GM21423 (cell line): ENCODE data around the gene PLPPR3.

Experiments
- ATAC-seq: cut with Tn5 transposase; IDR thresholded peaks from one replicate; pipeline ENCODE4 v1.9.1; 2021; ENCODE audit warnings: mild to moderate bottlenecking, moderate library complexity; ENCODE audit not compliant: unreplicated experiment

Gene PLPPR3

DNA sequence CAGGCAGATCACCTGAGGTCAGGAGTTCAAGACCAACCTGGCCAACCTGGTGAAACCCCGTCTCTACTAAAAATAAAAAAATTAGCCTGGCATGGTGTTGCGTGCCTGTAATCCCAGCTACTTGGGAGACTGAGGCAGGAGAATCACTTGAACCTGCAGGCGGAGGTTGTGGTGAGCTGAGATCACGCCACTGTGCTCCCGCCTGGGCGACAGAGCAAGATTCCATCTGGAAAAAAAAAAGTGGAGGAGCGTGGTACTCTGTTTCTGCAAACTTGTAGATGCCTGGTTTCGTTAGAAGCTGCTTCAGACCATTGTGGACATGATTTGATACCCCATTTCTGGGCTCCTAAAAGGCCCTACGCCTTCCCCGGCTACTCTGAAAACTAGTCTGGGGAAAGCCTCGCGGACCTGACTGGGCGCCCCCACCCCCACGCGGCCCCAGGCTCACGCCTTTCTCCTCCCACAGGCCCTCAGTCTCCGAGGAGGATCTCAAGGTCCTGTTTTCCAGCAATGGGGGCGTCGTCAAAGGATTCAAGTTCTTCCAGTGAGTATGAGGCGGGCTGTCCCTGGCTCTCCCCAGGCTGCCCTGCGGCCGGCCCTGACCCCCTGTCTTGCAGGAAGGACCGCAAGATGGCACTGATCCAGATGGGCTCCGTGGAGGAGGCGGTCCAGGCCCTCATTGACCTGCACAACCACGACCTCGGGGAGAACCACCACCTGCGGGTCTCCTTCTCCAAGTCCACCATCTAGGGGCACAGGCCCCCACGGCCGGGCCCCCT is 11.5 kb downstream of the PLPPR3 start:
- ATAC-seq, result no peak

DNA sequence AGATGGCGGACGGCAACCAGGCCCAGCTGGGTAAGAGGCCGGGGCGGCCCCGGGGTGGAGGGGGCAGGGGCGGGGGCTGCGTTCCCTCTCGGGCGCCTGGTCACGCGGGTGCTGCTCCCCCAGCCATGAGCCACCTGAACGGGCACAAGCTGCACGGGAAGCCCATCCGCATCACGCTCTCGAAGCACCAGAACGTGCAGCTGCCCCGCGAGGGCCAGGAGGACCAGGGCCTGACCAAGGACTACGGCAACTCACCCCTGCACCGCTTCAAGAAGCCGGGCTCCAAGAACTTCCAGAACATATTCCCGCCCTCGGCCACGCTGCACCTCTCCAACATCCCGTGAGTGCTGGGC is 13.4 kb downstream of the PLPPR3 start:
- no peak for ATAC-seq

DNA sequence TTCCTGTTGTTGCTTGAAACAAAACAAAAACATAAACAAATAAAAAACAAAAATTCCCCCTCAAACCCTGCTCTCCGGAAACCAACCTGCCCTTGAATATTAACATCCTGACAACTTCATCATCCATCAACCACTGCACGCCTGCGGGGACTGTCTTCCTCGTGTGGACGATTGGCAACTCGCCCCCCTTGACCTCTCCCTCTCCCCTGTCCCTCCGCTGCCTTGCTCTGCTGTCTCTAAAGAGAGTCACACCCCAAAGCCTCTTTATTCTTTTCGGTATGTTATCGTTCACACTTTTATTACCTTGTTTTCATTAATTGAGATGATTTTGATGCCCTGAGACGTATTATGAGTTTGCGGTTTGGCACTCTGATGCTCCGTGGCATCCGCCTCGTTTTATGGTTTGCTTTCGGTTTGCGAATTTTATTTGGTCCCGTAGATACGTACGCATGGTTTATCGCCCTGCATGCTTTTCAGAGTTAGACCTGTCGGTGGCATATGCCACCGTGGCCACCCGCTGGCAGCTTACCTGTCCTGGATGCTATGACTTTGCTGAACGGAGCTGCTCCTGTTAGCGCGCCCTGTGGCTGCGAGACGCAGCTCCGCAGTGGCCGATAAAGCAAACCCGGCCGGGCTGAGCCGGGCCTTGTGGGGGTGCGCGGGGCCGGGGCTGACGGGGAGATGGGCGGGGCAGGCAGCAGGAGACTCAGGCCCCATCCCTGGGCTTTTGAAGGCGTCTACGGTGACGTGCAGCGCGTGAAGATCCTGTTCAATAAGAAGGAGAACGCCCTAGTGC is 13.9 kb downstream of the PLPPR3 start:
- ATAC-seq, result no peak

DNA sequence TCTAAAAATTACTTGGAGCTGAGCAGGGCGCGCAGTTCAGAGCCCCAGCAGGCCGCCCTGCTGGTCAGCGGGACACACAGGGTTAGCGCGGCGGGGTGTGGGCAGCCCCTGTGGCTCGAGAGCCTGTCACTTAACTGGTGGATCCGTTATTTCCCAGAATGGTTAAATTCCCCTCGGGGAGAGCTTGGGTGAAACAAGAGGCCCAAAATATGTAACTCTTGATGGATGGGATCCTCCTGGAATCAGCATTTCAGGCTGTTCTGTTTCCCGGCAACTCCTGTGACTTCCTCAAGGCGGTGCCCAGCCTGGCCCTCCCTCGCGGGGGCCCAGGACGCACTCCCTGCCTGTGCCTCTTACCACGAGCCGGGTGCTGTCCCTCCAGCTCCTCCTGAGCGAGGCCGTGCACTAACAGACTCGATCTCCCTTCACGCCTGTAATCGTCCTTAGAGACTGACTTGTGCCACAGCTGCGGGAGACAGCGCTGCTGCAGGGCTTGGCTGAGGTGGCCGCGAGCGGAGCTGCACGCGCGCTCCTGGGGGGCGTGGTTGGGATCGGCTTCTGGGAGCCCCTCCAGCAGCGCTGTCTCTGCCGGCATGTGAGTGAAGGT is 14.8 kb downstream of the PLPPR3 start:
- no peak for ATAC-seq

DNA sequence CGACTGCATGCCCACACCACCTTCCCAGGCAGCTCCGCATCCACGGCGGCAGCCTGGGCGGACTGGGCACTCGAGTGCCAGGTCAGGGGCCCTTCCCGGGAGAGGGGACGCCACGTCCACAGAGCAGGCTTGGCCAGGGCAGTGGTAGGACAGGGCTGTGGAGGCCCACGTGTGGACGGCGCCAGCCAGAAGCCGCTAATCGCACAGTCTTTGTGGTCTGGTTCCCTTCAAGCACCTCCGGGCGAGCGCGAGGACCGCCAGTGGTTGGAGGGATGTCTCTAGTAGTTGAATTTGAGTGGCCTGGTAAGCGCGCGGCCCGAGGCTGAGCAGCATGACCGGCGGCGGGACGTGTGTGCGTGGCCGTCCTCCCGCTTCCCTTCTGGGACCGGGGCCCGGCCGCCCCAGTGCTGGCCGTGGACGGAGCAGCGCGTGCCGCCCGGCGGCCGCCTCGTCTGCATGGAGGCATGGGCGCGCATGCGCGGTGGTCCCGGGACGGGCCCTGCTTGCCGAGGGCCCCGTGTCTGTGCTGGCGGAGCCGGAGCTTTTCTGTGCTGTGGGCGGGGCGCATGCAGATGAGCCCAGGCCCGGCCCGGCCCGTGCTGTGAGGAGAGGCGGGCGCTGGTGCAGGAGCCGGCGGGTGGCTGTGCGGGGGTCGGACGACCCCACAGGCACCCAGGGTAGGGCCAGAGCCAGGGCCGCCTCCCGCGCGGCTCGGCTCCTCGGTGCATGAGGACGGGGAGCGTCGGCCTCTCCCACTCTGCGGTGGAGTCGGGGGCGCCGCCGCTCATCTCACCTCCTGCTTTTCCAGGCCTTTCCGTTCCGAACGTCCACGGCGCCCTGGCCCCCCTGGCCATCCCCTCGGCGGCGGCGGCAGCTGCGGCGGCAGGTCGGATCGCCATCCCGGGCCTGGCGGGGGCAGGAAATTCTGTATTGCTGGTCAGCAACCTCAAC is 15.9 kb downstream of the PLPPR3 start:
- ATAC-seq, result no peak

DNA sequence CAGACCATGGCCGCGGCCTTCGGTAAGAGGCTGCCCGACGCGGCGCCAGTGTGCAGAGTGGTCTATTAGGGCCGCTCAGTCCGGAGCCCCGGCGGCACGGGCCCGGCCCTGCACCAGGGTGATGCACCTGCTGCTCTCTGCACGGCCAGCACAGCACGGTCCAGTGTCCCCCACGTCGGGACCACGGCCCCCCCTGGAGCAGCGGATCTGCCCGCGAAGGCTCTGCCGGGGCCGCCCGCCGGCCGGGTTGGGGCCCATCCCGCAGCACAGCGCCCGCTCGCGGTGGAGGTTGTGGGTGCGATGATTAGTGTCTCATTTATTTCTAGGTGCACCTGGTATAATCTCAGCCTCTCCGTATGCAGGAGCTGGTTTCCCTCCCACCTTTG is 16.6 kb downstream of the PLPPR3 start:
- ATAC-seq, result no peak

DNA sequence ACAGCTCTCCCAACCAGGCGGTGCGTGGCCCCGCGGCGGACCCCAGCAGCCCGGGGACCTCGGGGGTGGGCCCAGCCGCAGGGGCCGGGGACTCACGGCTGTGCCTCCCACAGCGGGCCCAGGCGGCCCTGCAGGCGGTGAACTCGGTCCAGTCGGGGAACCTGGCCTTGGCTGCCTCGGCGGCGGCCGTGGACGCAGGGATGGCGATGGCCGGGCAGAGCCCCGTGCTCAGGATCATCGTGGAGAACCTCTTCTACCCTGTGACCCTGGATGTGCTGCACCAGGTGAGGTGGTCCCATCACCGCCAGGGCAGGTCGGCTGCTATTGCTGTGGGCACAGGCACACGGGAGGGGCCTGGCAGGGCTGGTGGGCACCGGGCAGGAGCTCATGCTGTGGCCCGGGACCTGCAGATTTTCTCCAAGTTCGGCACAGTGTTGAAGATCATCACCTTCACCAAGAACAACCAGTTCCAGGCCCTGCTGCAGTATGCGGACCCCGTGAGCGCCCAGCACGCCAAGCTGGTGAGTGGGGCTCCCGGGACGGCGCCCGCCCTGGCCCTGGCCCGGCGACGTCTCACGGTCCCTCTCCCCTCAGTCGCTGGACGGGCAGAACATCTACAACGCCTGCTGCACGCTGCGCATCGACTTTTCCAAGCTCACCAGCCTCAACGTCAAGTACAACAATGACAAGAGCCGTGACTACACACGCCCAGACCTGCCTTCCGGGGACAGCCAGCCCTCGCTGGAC is 17.2 kb downstream of the PLPPR3 start:
- ATAC-seq, result no peak

DNA sequence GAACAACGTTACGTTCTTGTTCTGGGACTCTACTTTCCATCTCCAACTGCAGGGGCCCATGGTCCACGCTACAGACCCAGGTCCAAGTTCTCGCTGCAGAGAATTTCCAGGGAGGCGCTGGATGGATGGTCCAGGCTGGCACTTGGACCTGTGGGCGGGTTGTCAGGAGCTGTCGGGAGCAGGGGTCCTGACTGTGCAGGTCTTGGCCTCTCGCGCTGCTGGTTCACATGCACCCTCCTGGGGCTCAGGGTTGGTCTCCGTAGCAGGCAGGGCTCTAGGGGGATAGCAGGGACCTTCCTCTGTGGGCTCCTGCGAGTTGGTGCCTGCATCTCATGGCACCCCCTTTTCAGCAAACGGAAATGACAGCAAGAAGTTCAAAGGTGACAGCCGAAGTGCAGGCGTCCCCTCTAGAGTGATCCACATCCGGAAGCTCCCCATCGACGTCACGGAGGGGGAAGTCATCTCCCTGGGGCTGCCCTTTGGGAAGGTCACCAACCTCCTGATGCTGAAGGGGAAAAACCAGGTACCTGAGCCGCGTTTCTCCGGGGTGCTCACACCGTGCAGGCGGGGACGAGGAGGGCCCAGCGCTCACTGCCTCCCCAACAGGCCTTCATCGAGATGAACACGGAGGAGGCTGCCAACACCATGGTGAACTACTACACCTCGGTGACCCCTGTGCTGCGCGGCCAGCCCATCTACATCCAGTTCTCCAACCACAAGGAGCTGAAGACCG is 17.9 kb downstream of the PLPPR3 start:
- no peak for ATAC-seq

DNA sequence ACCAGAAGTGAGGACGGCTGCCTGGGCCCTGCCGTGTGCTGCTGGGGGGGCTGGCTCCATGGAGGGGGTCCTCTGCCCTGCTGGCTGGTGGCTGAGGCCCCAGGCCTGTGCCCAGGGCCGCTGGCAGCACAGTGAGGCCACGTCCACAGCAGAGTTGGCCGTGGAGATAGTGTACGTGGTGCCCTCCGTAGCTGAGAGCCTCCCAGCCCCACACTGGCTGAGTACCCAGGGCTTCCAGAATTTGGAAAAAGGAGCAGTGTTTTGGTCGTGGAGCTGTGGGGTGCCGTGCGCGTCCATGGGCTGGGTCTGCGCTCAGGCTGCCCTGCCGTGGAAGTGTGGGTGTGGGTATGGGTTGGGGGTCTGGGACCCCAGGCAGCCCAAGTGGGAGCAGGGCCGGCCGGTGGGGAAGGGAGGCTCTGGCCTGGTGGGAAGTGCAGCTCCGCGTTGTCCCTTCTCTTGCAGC is 18.6 kb downstream of the PLPPR3 start:
- ATAC-seq, result no peak

DNA sequence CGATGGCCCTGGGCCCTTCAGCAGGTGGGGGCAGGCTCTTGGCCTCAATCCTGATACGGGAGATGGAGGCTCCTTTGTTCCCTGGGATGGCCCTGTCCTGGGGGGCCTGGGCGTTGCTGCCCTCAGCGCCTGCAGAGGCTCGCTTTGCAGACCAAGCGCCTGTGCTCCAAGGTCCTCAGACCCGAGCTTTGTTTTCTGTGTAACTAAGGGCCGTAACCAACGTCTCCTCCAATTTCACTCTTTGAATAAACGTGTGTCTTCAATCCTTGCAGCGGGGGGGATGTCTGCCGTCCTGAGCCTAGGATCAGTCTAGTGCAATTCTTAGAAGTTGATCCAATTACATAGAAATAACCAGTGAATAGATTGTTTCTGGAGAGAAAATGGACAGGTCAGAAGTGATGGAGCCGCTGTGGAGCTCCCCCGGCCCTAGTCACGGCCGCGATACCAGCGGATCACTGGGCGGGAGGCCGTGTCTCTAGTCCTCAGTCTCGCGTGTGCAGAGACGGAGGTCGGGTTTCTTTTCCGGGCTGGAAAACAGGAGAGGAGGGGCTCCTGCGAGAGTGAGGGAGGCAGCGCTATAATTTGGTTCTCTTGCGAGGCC is 19.2 kb downstream of the PLPPR3 start:
- no peak for ATAC-seq

DNA sequence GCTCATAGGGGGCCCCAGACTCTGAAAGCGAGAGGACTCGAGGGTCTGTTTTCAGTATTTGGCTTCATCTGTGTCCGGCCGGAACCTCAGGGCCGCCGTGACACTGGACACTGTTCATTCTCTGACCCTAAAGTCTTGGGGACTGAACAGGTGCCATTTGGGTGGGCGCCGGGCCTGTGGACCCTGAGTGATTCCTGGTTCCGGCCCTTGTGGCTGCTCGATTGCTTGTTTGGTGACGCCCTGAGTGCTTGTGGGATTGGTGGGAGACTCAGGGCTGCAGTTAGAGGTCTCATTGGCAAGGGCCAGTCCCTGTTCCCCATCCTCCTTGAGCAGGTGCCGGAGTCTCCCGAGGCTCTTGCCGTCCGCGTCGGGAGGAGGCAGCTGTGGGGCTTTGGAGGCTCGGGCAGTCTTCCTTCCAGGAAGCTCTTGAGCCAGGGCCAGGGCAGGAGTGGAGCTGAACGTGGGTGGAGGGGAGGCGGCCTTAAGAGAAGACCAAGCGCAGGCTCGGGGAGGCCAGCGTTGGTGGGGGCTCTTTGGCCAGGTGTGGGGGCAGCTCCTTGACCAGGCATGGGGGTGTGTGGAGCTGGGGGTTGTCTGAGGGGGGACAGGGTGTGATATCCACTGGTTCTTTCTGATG is 19.8 kb downstream of the PLPPR3 start:
- no peak for ATAC-seq

DNA sequence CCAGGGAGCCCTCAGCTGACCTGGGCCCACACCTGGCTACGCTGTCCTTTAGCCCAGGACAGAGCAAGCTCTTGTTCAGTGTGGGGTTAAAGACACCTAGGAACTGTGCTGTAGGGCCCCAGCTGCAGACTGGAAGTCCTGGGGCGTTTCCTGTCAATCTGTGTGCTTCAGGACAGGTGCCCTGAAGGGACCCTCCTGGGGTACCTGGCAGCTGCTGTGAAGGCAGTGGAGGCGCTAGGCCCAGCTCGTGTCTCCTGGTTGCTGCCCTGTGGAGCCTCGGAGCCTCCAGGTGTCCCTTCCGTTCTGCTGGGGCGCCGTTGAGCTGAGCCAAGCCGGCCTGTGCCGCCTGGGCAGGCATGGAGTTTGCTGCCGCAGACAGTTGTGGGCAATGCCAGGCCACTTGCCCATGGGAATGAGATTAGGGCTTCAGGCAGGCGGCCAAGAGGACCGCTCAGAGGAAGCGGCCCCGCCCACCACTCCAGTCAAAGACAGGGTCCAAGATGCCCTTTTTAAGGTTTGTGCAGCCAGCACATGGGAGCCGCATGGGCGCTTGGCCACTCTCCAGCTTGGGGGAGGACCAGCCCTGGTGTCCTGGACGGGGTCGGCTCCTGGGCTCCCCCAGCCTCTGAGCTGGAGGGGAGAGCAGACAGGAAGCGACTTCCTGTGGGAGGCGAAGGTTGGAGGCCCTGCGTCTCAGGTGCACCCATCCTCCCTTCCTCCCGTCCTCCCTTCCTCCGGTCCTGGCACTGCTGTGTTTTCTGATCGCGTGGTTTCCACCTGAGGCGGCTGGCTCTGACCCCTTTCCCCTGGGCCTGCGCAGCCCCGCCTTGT is 20.5 kb downstream of the PLPPR3 start:
- no peak for ATAC-seq

DNA sequence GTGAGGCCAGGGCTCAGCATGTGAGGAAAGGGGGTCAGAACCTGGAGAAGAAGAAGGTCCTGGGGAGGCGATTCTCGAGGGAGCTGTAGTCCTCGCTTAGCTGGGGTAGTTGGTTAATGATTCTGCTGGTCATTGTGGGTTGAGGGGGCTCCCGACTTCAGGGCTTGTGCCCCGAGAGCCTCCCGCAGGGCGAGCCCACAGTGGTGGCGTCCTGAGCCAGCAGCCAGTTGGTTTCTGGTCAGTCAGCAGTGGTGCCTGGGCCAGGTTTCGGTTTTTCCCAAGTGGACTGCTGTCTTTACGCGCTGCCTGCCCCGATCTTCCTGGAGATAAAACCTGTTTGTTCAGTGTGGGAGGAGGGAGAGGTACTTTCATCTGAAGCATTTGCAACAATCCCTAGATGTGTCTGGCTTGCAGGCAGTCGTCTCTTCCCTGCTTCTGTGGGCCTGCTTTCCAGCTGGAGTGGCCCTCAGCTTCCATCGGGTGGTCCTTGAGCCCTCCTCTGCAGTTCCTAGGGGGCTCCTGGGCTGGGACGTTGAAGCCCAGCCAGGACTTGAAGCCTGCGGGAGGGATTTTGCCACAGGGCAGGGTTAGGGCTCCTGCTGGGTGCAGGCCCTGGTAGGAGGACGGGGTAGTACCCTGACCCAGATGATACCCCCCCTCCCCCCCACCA is 21.3 kb downstream of the PLPPR3 start:
- no peak for ATAC-seq

DNA sequence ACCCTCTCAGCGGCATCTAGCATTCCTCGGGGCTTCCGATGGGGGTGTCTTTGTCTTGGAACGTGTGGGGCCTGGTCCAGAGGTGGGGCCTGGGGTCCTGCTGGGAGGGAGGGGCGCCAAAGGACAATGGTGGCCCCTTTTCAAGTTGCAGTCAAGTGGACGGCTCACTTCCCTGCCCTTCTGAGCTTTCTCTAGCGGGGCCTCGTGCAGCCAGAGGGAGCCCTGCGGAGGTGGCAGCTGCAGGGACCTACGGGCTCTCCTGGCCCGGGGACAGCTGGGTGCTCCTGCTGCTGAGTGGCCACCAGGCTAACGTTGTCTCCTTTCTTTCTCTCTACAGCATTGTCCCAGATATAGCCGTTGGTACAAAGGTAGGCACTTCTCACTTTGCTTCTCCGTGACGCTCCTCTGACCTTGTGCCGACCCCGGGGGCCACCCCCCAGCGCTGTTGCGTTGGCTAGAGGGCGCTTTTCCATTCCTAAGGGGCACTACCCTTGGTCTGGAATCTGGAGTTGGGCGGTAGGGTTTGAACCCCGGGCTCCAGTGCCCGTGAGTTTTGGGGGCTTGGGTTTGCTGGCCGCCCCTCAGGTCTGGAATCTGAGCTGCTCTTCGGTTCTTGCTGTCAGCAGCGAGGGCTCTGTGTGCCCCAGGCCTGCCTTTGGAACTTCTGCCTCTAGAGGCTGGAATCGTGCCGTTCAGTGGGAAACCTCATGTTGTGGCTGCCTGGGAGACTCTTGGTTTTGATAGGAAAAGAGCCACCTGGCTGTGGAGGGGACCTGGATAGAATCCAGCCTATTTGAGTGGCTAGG is 22.5 kb downstream of the PLPPR3 start:
- no peak for ATAC-seq

DNA sequence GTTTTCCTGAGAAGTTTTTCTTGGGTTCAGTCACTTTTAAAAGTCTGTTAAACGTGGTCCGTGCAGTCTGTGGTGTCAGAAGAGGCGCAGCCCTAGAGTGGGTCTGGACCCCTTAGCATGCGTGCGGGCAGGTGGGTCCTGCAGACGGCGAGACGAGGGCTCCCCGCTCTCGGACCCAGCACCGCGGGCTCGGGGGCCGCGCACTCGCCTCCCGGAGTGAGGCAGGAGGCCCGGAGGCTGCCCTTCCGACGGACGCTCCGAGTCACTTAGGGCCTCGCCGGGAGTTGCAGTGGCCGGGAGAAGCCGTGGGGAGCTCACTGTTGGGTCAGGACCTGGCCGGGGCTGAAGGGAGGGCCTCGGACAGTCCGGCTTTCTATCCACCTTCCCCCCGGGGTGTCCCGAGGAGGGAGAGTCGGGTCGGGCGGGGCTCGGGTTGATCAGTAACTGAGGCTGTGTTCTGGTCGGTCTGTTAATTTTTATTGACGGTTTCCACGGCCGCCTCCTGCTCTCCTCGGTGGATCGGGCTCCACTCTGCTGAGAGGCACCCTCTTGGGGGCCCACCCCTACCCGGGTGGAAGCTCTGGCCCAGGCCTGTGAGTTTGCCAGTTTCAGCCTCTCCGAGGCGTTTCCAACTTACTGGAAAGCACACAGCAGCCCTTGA is 23.2 kb downstream of the PLPPR3 start:
- no peak for ATAC-seq
